Muscle layer of duodenum (tissue), 2 donors: ENCODE data around the gene PPP4R4.
"Not testable (repeated sequence)": the region's sequence is repeated elsewhere in the genome, so short reads cannot be mapped to it uniquely, and the experiment has no call there.

ENCODE experiments used
- H3K27ac ChIP-seq: one replicate; pipeline ENCODE4 v1.7.0; 2013; ENCODE audit warnings: mild to moderate bottlenecking, low read length
- H3K27me3 ChIP-seq: one replicate; pipeline ENCODE4 v1.7.0; 2013; ENCODE audit warnings: low read depth, mild to moderate bottlenecking, control low read depth, low read length
- H3K36me3 ChIP-seq, 2 donors: one replicate each; pipeline ENCODE4 v1.7.0; 2013; ENCODE audit warnings: low read length in 2 of 2, control low read depth in 1 of 2, mild to moderate bottlenecking in 1 of 2; ENCODE audit not compliant: insufficient read depth in 2 of 2, control insufficient read depth in 1 of 2
- H3K4me1 ChIP-seq, 2 donors: one replicate each; pipeline ENCODE4 v1.7.0; 2013; ENCODE audit warnings: low read length in 2 of 2, mild to moderate bottlenecking in 2 of 2, control low read depth in 1 of 2, moderate library complexity in 1 of 2; ENCODE audit not compliant: insufficient read depth in 2 of 2, control insufficient read depth in 1 of 2
- H3K4me3 ChIP-seq, 2 donors: one replicate each; pipeline ENCODE4 v1.7.0; 2013; ENCODE audit warnings: low read length in 2 of 2, low read depth in 1 of 2, mild to moderate bottlenecking in 1 of 2
- H3K9me3 ChIP-seq, 2 donors: one replicate each; pipeline ENCODE4 v1.7.0; 2013; ENCODE audit warnings: low read length in 2 of 2, control low read depth in 1 of 2, mild to moderate bottlenecking in 1 of 2; ENCODE audit not compliant: control insufficient read depth in 1 of 2
- donor health status: healthy.

The PPP4R4 gene

GRCh38 chr14:94152676-94153075 is 21.4 kb upstream of the PPP4R4 start:
- Histone ChIP-seq H3K4me1 (no peaks in the 10 kb centered on the region), H3K36me3 (no peaks in the 10 kb centered on the region), H3K9me3 (no peaks in the 10 kb centered on the region), H3K27ac (no peak overlapping the region), H3K27me3 (no peaks in the 10 kb centered on the region), H3K4me3 (no peak overlapping the region)

GRCh38 chr14:94153750-94154342 is 20.3 kb upstream of the PPP4R4 start:
- Histone ChIP-seq H3K27me3 (no peaks in the 10 kb centered on the region), H3K4me1 (no peaks in the 10 kb centered on the region), H3K9me3 (no peaks in the 10 kb centered on the region), H3K27ac (no peak overlapping the region), H3K4me3 (no peak overlapping the region), H3K36me3 (no peaks in the 10 kb centered on the region)

DNA sequence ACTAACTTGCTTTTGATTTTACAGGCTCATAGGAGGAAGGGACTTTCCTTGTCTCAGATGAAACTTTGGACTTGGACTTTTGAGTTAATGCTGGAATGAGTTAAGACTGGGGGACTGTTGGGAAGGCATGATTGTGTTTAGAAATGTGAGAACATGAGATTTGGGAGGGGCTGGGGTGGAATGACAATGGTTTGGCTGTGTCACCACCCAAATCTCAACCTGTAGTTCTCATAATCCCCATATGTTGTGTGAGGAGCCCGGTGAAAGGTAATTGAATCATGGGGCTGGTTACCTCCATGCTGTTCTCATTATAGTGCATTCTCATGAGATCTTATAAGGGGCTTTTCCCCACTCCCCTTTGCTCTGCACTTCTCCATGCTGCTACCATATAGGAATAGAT is 18.0 kb upstream of the PPP4R4 start:
- not testable (repeated sequence) for H3K27me3 ChIP-seq, H3K4me1 ChIP-seq, H3K36me3 ChIP-seq, H3K4me3 ChIP-seq, H3K9me3 ChIP-seq, H3K27ac ChIP-seq

DNA sequence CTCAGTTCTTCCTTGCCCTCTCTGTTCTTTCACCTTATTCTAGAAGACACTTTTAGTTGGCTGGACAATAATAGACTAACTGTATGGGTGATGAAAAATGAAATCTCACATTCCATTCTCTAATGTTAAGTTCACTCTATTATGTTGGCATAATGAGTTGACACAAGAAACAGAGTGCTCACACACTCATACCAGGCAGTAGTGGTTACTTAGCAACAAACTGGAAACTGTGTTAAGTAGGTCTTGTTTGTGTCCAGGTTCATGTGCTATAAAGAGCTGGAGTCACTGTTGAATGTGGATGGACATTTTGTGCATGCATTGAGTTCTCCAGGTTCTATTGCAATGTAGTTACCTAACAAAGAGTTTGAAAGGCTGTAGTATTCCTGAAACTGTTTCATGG is 16.9 kb upstream of the PPP4R4 start:
- Histone ChIP-seq H3K4me1 (no peaks in the 10 kb centered on the region), H3K27ac (no peak overlapping the region), H3K36me3 (no peaks in the 10 kb centered on the region), H3K4me3 (no peak overlapping the region), H3K27me3 (no peaks in the 10 kb centered on the region), H3K9me3 (no peaks in the 10 kb centered on the region)

- Histone ChIP-seq H3K36me3 (no peaks in the 10 kb centered on the region), H3K9me3 (no peaks in the 10 kb centered on the region), H3K27ac (no peak overlapping the region), H3K4me1 (no peaks in the 10 kb centered on the region), H3K27me3 (no peaks in the 10 kb centered on the region), H3K4me3 (no peak overlapping the region)
Observed at GRCh38 chr14:94158239-94158883, 15.8 kb upstream of the PPP4R4 start.

DNA sequence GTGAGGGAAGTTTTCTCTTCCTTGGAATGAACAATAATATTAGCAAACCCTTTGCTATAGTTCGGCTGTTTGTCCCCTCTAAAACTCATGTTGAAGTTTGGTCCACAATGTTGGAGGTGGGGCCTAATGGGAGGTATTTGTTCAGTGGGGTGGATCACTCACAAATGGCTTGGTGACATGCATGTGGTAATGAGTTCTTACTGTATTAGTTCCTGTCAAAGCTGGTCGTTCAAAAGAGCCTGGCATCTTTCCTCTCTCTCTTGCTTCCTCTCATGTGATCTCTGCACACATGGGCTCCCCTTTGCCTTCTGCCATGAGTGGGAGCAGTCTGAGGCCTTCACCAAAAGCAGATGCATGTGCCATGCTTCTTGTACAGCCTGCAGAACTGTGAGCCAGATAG is 13.1 kb upstream of the PPP4R4 start:
- H3K27ac ChIP-seq: no peak overlapping the region
- no peak overlapping the region for H3K4me3 ChIP-seq
- H3K27me3 ChIP-seq: no peaks in the 10 kb centered on the region
- no peaks in the 10 kb centered on the region for H3K36me3 ChIP-seq
- no peaks in the 10 kb centered on the region for H3K4me1 ChIP-seq
- H3K9me3 ChIP-seq: no peaks in the 10 kb centered on the region

DNA sequence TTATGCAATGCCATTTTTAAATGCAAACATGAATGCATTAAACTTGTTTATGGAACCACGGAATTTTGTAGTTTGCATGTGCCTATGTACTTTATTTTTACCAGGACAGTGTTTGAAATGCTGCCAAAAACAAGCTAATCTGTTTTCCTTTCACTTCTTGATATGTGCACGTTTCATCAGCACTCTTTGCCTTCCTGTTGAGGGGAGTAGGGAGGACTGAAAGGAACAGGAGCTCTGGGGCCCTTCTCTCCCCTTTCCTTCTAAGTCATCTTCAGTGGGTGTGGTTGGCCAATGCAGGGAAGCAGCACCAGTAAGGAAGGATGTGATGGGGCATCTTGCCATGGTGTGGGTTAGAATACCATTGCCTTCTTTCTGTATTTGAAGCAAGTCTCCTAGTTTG is 12.1 kb upstream of the PPP4R4 start:
- Histone ChIP-seq H3K27me3 (no peaks in the 10 kb centered on the region), H3K36me3 (no peaks in the 10 kb centered on the region), H3K27ac (no peak overlapping the region), H3K9me3 (no peaks in the 10 kb centered on the region), H3K4me3 (no peak overlapping the region), H3K4me1 (no peaks in the 10 kb centered on the region)

DNA sequence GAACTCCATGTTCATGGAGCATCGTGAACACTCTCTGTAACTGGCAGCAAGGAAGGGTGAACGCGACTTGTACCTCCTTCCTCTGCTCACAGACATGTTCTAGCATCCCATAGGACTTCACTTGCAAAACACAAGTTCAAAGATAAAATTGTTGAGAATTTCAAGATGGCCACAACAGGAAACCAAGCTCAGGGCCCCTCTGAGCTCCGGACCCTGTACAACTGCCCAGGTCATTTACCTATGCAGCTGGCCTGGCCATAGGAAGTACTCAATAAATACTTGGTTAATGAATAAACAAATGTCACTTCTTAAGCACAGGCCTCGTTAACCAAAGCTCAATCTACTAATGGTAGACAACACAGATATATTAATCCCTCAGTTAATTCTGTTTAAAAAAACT is 11.7 kb upstream of the PPP4R4 start:
- Histone ChIP-seq H3K27me3 (no peaks in the 10 kb centered on the region), H3K27ac (no peak overlapping the region), H3K36me3 (no peaks in the 10 kb centered on the region), H3K4me1 (no peaks in the 10 kb centered on the region), H3K9me3 (no peaks in the 10 kb centered on the region), H3K4me3 (no peak overlapping the region)

- Histone ChIP-seq H3K36me3 (no peaks in the 10 kb centered on the region), H3K9me3 (no peaks in the 10 kb centered on the region), H3K4me3 (no peak overlapping the region), H3K4me1 (no peaks in the 10 kb centered on the region), H3K27ac (no peak overlapping the region), H3K27me3 (no peaks in the 10 kb centered on the region)
Observed at GRCh38 chr14:94163796-94164195, 10.3 kb upstream of the PPP4R4 start.

DNA sequence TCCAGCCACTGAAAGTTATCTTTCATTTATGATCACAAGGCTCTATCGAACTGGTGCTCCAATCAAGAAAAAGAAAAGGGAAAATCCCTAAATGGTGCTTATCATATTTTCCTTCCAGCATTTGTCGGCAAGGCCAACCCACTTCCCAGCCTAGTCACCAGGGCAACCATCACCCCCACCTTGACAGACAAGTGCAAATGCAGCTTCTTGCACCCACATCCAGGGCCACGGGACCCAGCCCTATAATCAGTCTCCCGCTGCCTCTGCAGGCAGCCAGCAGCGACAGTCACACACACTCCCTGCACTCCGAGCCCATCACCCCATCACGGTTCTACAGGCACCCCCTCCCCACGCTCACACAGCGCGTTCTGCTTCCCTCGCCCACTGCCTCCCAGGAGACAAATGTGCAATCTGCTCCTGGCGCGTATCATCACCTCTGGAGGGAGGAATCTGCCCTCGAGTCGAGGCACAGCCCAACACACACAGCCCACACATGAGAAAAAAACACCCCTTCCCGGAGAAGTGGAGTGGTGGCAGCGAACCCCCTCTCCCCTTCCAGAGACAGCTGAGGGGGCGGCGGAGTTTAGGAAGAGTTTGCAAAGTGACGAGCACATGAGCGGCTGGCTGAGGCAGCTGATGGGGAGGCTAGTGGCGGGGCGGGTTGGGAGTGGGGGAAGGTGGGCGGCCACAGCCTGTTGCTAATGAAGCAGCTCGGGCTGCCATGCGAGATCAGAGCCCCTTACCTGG is 9.3 kb upstream of the PPP4R4 start:
- no peak overlapping the region for H3K4me3 ChIP-seq
- no peak overlapping the region for H3K27ac ChIP-seq
- no peaks in the 10 kb centered on the region for H3K36me3 ChIP-seq
- H3K27me3 ChIP-seq: no peaks in the 10 kb centered on the region
- no peaks in the 10 kb centered on the region for H3K9me3 ChIP-seq
- no peaks in the 10 kb centered on the region for H3K4me1 ChIP-seq

- H3K9me3 ChIP-seq: no peaks in the 10 kb centered on the region
- H3K36me3 ChIP-seq: no peaks in the 10 kb centered on the region
- H3K27ac ChIP-seq: no peak overlapping the region
- H3K4me1 ChIP-seq: no peaks in the 10 kb centered on the region
- no peak overlapping the region for H3K4me3 ChIP-seq
- no peaks in the 10 kb centered on the region for H3K27me3 ChIP-seq
Observed at GRCh38 chr14:94165744-94166143, 8.4 kb upstream of the PPP4R4 start.
